OCI-LY1 (cell line): ENCODE data around the gene CFAP210.

Source experiments
- CTCF ChIP-seq: fragments of 200-600 bp; sonication (generic), shearing (Covaris generic); IDR thresholded peaks from 2 replicates; pipeline ENCODE4 v1.5.1; 2017; ENCODE audit warnings: mild to moderate bottlenecking, antibody characterized with exemption, low read length, moderate library complexity, mixed read lengths
- EZH2 ChIP-seq: fragments of 200-600 bp; sonication (generic), shearing (Covaris generic); IDR thresholded peaks from 2 replicates; pipeline ENCODE4 v1.8.0; 2017; ENCODE audit warnings: borderline replicate concordance, mixed run types, mild to moderate bottlenecking, antibody characterized with exemption, low read length, moderate library complexity, mixed read lengths

- no peak for TF ChIP-seq CTCF
- no peak for TF ChIP-seq EZH2
These were observed 18.6 kb upstream of the CFAP210 start for GRCh38 chr2:169712791-169713227.
